Measurements from ENCODE around the gene SETD9.

SETD9 gene

GRCh38 chr5:56941981-56942380 is 32.6 kb downstream of the SETD9 start:
- peak; percentile 12 to 45 (median 14) for DNase-seq

GRCh38 chr5:56947052-56947451 is 37.7 kb downstream of the SETD9 start:
- DNase-seq = no peak

GRCh38 chr5:56950626-56951125 is 41.3 kb downstream of the SETD9 start:
- peak; percentile 48 to 68 (median 54) for DNase-seq

GRCh38 chr5:56951126-56951945 is 41.9 kb downstream of the SETD9 start:
- DNase-seq = peak; percentile 24 to 56 (median 35)

- DNase-seq = peak; percentile 80 to 94 (median 89)
These were observed 42.7 kb downstream of the SETD9 start, which contains the start of gene MIER3 for GRCh38 chr5:56951946-56952691. MIER3 (minus strand) TSS chr5:56952123; CDS start chr5:56952102, 21 bp downstream.

GRCh38 chr5:56954262-56954661 is 44.9 kb downstream of the SETD9 start:
- no peak for DNase-seq

- no peak for DNase-seq
These were observed 49.2 kb downstream of the SETD9 start for GRCh38 chr5:56958595-56958994.

GRCh38 chr5:56959326-56959725 is 49.9 kb downstream of the SETD9 start:
- DNase-seq = no peak

GRCh38 chr5:56961746-56962145 is 52.4 kb downstream of the SETD9 start:
- DNase-seq = no peak

GRCh38 chr5:56962286-56962685 is 52.9 kb downstream of the SETD9 start:
- no peak for DNase-seq

- DNase-seq = peak; percentile 51 to 72 (median 71)
These were observed 53.9 kb downstream of the SETD9 start for GRCh38 chr5:56963246-56963645.

- no peak for DNase-seq
These were observed 54.8 kb downstream of the SETD9 start for GRCh38 chr5:56964173-56964572.
